Right lobe of liver (tissue), 6 donors: Measurements from ENCODE around the gene GGT1. TPM values are rescaled to one million over a fixed set of nuclear protein-coding genes. Genes with fewer than 3 reads are reported as not detected.
"Not testable (repeated sequence)": the region's sequence is repeated elsewhere in the genome, so short reads cannot be mapped to it uniquely, and the experiment has no call there.

Experiments
- ATAC-seq, 4 donors: fragments of 200-7000 bp; cut with Tn5 transposase; one replicate each; pipeline ENCODE4 v1.9.1; 2020; ENCODE audit warnings: mild to moderate bottlenecking in 4 of 4, moderate library complexity in 4 of 4
- DNase-seq, 3 donors: peaks; one replicate each; pipeline ENCODE4 v3.0.0-alpha.2; 2020
- H3K27ac ChIP-seq, 3 donors: fragments of 200-600 bp; one replicate each; pipeline ENCODE4 v1.8.0; 2022
- H3K27me3 ChIP-seq, 2 donors: fragments of 200-600 bp; one replicate each; pipeline ENCODE4 v1.8.0; 2022
- H3K36me3 ChIP-seq, 4 donors: fragments of 200-600 bp; sonication (generic) in 1 of 4; one replicate each; pipeline versions ENCODE4 v1.5.1 to v1.8.0; 2017 to 2022; ENCODE audit warnings: control low read depth in 1 of 4
- H3K4me1 ChIP-seq, 4 donors: fragments of 200-600 bp; sonication (generic) in 1 of 4; one replicate each; pipeline versions ENCODE4 v1.5.1 to v1.8.0; 2017 to 2022; ENCODE audit warnings: control low read depth in 1 of 4
- H3K4me3 ChIP-seq, 3 donors: fragments of 200-600 bp; one replicate each; pipeline ENCODE4 v1.8.0; 2022
- H3K9me3 ChIP-seq, 4 donors: fragments of 200-600 bp; sonication (generic) in 1 of 4; one replicate each; pipeline versions ENCODE4 v1.5.1 to v1.8.0; 2017 to 2022; ENCODE audit warnings: control low read depth in 1 of 4
- CTCF ChIP-seq, 4 donors: fragments of 200-600 bp in 3 of 4; fragments of 450-650 bp in 1 of 4; IDR thresholded peaks; one replicate each; pipeline versions ENCODE4 v1.5.1 to v1.8.0; 2016 to 2022; ENCODE audit warnings: antibody characterized with exemption in 4 of 4, mild to moderate bottlenecking in 2 of 4
- WGBS: methylation state at CpG from one replicate; pipeline ENCODE4 v1.1.6; 2018; ENCODE audit warnings: low coverage, low lambda C conversion rate; ENCODE audit not compliant: insufficient coverage; ENCODE audit errors: missing lambda C conversion rate; 5-methylcytosine and 5-hydroxymethylcytosine counted together
- intact Hi-C, 2 donors: fragments of 100-400 bp; cut with DNase I; formaldehyde crosslinking; loops; one replicate each; pipeline versions ENCODE4 v1.11.2 to v1.14.1; 2022
- total RNA-seq, 6 experiments: library from RNA; depleted of rRNA in 2 of 6; stranded (reverse); fragments of >200 nt in 2 of 6; fragmentation: NEBNext Ultra II Directional in 3 of 6; extraction: Animal tissue kit (Norgen Biotek cat#: 25700) in 3 of 6; gene quantifications; one replicate each; pipeline versions ENCODE4 v1.1.0 to v1.2.4, GENCODE V29; 2016 to 2023
- donor health status: DM: no; HTN: yes; CAD: no.
- donor health status: DM: no; HTN: no; CAD: no.
- donor health status: DM: no; HTN: no; CAD: no.
- donor health status: DM: no; HTN: yes; CAD: no.
- donor health status: DM: no; HTN: yes; CAD: no.

Gene GGT1
- total RNA-seq, 6 experiments from 2014 or later: 97.6 to 154 (median 140) TPM

- H3K4me3 ChIP-seq, H3K4me1 ChIP-seq, H3K36me3 ChIP-seq, H3K9me3 ChIP-seq, H3K27ac ChIP-seq, intact Hi-C loops, DNase-seq, H3K27me3 ChIP-seq, ATAC-seq: not testable (repeated sequence)
- WGBS: no CpG with 5 or more reads among the region's 11 CpGs
- TF ChIP-seq CTCF (IDR thresholded peaks at IDR 0.05): peak; percentile 24 to 42 (median 31)
Observed at GRCh38 chr22:24629069-24629468, 26.1 kb downstream of the GGT1 start.

DNA sequence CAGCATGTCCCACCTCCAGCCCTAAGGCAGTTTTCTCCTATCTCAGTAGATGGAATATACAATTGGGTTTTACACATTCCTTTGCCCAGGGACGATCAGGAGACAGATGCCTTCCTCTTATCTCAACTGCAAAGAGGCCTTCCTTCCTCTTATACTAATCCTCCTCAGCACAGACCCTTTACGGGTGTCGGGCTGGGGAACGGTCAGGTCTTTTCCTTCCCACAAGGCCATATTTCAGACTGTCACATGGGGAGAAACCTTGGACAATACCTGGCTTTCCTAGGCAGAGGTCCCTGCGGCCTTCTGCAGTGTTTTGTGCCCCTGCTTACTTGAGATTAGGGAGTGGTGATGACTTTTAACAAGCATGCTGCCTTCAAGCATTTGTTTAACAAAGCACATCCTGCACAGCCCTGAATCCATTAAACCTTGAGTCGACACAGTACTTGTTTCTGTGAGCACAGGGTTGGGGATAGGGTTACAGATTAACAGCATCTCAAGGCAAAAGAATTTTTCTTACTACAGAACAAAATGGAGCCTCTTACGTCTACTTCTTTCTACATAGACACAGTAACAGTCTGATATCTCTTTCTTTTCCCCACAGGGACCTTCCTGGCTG, 27.9 kb downstream of the GGT1 start:
- not testable (repeated sequence) for H3K27ac ChIP-seq

GRCh38 chr22:24631430-24632122, 28.6 kb downstream of the GGT1 start:
- intact Hi-C loops, ATAC-seq, H3K27ac ChIP-seq, H3K27me3 ChIP-seq, H3K36me3 ChIP-seq, H3K4me1 ChIP-seq, H3K4me3 ChIP-seq, H3K9me3 ChIP-seq, DNase-seq: not testable (repeated sequence)
- 26% methylated on average over 3 of the region's 16 CpGs for WGBS

More for the DNA sequence above, 27.9 kb downstream of the GGT1 start:
- H3K4me1 ChIP-seq, ATAC-seq, H3K36me3 ChIP-seq, H3K4me3 ChIP-seq, intact Hi-C loops, DNase-seq, H3K9me3 ChIP-seq, H3K27me3 ChIP-seq: not testable (repeated sequence)
- 47% methylated on average over 7 of the region's 7 CpGs for WGBS

DNA sequence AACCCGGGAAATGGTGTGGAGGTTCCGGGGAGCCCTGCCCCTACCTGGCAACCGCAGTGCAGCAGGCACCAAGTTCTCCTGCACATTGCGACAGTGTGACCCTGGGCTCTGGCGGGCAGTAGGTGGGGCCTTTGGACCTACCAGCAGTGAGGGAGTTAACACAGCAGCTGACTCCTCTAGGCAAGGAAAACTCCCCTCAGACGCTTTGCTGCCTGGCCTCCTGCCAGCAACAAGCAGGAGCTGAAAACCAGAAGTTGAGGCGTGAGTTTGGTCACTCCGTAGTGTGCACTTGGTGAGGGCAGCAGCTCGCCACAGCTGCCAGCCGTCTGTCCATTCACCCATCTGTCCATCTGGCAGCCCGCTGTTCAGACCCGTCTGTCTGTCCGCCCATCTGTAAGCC, 29.6 kb downstream of the GGT1 start:
- H3K4me3 ChIP-seq, intact Hi-C loops: not testable (repeated sequence)
- WGBS: 50% methylated on average over 2 of the region's 13 CpGs

GRCh38 chr22:24633231-24634023, 30.4 kb downstream of the GGT1 start:
- peak in 1 of 4 donors; percentile 53 for ATAC-seq
- H3K27ac ChIP-seq: not testable (repeated sequence)

More for the DNA sequence above, 29.6 kb downstream of the GGT1 start:
- DNase-seq: peak in 1 of 3 donors; percentile 35
- H3K36me3 ChIP-seq, ATAC-seq, H3K4me1 ChIP-seq, H3K9me3 ChIP-seq, H3K27me3 ChIP-seq, H3K27ac ChIP-seq: not testable (repeated sequence)

DNA sequence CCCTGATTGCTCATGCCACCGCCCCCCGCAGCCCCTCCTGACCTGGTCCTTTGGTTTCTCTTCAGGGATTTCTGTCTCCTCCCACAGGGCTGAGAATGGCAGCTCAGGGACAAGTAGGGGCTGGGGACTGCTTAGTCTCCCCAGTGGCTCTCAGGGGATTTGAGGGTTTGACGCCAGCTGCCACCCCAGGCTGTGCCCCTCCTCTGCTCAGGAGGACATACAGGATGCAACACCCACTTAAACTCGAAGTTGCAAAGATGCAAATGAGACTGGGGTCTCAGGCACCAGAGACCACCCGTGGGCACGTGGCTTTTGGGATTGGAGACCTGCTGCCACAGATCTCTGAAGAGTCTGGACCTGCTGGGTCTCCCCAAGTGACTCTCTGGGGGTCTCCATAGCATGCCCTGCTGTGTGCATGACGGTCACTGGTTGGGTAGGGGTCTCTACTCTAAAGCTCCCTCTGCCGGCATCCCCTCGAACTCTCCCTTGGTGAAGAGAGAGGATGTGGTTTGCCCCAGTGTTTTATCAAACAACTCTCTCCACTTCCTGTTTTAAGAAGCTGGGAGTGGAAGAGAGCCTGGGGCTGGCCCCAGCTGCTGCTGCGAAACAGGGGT, 31.9 kb downstream of the GGT1 start:
- WGBS: 51% methylated on average over 8 of the region's 10 CpGs
- ATAC-seq, H3K9me3 ChIP-seq, H3K4me1 ChIP-seq, H3K27me3 ChIP-seq, H3K27ac ChIP-seq, DNase-seq, H3K4me3 ChIP-seq, H3K36me3 ChIP-seq, intact Hi-C loops: not testable (repeated sequence)

More at GRCh38 chr22:24633231-24634023, 30.4 kb downstream of the GGT1 start:
- H3K27me3 ChIP-seq, H3K9me3 ChIP-seq, H3K4me3 ChIP-seq, H3K36me3 ChIP-seq, intact Hi-C loops, H3K4me1 ChIP-seq, DNase-seq: not testable (repeated sequence)
- WGBS: 31% methylated on average over 11 of the region's 16 CpGs

DNA sequence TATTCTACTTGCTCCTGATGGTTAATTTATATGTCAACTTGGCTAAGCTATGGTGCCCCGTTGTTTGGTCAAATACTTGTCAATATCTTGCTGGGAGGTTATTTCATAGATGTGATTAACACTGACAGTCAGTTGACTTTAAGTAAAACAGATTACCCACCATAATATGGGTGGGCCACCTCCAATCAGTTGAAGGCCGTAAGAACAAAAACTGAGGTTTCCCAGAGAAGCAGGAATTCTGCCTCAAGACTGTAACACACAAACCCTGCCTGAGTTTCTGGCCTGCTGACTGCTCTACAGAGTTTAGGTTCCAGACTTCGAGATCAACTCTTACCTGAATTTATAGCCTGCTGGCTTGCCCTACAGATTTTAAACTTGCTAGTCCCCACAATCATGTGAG, 33.5 kb downstream of the GGT1 start:
- H3K9me3 ChIP-seq, DNase-seq, H3K4me3 ChIP-seq, H3K36me3 ChIP-seq, H3K27ac ChIP-seq, H3K4me1 ChIP-seq, ATAC-seq, intact Hi-C loops, H3K27me3 ChIP-seq: not testable (repeated sequence)
- WGBS: 89% methylated on average over 1 of the region's 3 CpGs

DNA sequence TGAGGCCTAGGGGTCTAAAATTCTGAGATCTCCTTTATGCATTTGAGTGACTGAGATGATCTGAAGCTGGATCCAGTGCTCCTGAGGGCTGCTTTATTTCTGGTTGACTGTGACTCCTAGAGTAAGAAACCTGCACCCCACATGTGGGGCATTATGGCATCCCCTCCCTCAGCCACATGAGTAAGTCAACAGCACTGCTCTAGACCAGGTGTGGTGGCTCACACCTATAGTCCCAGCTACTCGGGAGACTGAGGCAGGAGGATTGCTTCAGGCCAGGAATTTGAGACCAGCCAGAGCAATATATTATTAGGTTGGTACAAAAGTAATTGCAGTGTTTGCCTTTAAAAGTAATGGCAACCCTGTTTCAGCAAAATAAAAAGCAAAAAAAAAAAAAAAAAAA, 39.3 kb downstream of the GGT1 start:
- DNase-seq, H3K36me3 ChIP-seq, H3K9me3 ChIP-seq, ATAC-seq, H3K27me3 ChIP-seq, H3K4me1 ChIP-seq, H3K4me3 ChIP-seq, H3K27ac ChIP-seq: not testable (repeated sequence)
- intact Hi-C loops: loop anchor here in 1 of 2 donors (10.0 kb wide), 1 partner anchor 122 kb away; no protein-coding TSS in a partner anchor
- WGBS: 60% methylated on average over 1 of the region's 1 CpG

GRCh38 chr22:24644409-24644808, 41.4 kb downstream of the GGT1 start:
- H3K4me3 ChIP-seq, DNase-seq, H3K27me3 ChIP-seq, H3K9me3 ChIP-seq, H3K4me1 ChIP-seq, H3K36me3 ChIP-seq, H3K27ac ChIP-seq: not testable (repeated sequence)
- ATAC-seq: peak in 1 of 4 donors; percentile 43
- WGBS: no CpG with 5 or more reads among the region's 11 CpGs
- intact Hi-C loops: loop anchor here in 1 of 2 donors (10.0 kb wide), 1 partner anchor 120 kb away; no protein-coding TSS in a partner anchor
